Tibial artery (tissue), 4 donors: ENCODE measurements around the gene MAN2B2.

Source experiments
- DNase-seq, 2 donors: peaks; one replicate each; pipeline ENCODE4 v3.0.0-alpha.2; 2019
- H3K27ac ChIP-seq, 2 donors: fragments of 200-600 bp; sonication (generic) in 1 of 2; 1 replicate in 1 of 2; 2 replicates in 1 of 2; pipeline ENCODE4 v1.5.1; 2018 to 2019; ENCODE audit warnings: mild to moderate bottlenecking in 1 of 2
- H3K27me3 ChIP-seq, 2 donors: fragments of 200-600 bp; sonication (generic) in 1 of 2; one replicate each; pipeline versions ENCODE4 v1.5.1 to v1.6.0; 2016 to 2019
- H3K36me3 ChIP-seq, 3 donors: fragments of 200-600 bp; sonication (generic) in 2 of 3; one replicate each; pipeline ENCODE4 v1.5.1; 2016 to 2019; ENCODE audit warnings: mild to moderate bottlenecking in 2 of 3
- H3K4me1 ChIP-seq, 4 donors: fragments of 200-600 bp; sonication (generic) in 2 of 4; 1 replicate in 3 of 4; 2 replicates in 1 of 4; pipeline ENCODE4 v1.5.1; 2016 to 2019
- H3K4me3 ChIP-seq, 2 donors: fragments of 200-600 bp; sonication (generic) in 1 of 2; 1 replicate in 1 of 2; 2 replicates in 1 of 2; pipeline ENCODE4 v1.5.1; 2018 to 2019; ENCODE audit warnings: mild to moderate bottlenecking in 2 of 2
- H3K9me3 ChIP-seq, 3 donors: fragments of 200-600 bp; sonication (generic) in 1 of 3; one replicate each; pipeline ENCODE4 v1.5.1; 2016 to 2019
- CTCF ChIP-seq, 2 experiments: fragments of 200-600 bp in 1 of 2; fragments of 450-650 bp in 1 of 2; IDR thresholded peaks; one replicate each; pipeline ENCODE4 v1.5.1; 2017 to 2019; ENCODE audit warnings: antibody characterized with exemption in 2 of 2, mild to moderate bottlenecking in 1 of 2, moderate library complexity in 1 of 2
- intact Hi-C: fragments of 100-400 bp; cut with DNase I; formaldehyde crosslinking; loops from one replicate; pipeline ENCODE4 v1.15.0; 2023; ENCODE audit warnings: low total_unique reads

The MAN2B2 gene

GRCh38 chr4:6574747-6575502 lies at the start of gene MAN2B2:
MAN2B2 (plus strand) TSS chr4:6575189; CDS start chr4:6575211, 22 bp downstream.
- Histone ChIP-seq H3K27ac (peak within 1 kb of the TSS; percentile 79 to 81), H3K27me3 (no peaks in the 10 kb centered on the region), H3K4me1 (peaks cover 0 to 29% (median 14%) of the 10 kb centered on the region in 4 donors), H3K36me3 (peaks cover 13 to 26% (median 14%) of the 10 kb centered on the region in 3 donors), H3K9me3 (no peaks in the 10 kb centered on the region), H3K4me3 (peak within 1 kb of the TSS; percentile 80 to 81)
- peak; percentile 86 to 94 for DNase-seq
- intact Hi-C loops = loop anchor here (10.0 kb wide), 3 partner anchors 100 to 310 kb away; partner anchors contain the start of gene WFS1
- TF ChIP-seq CTCF (IDR thresholded peaks at IDR 0.05) = no peak

- intact Hi-C loops = no loop called here
- Histone ChIP-seq H3K27me3 (peaks cover 0 to 27% of the 10 kb centered on the region in 2 donors), H3K9me3 (no peaks in the 10 kb centered on the region), H3K4me1 (no peaks in the 10 kb centered on the region), H3K4me3 (no peak overlapping the region), H3K27ac (no peak overlapping the region), H3K36me3 (no peaks in the 10 kb centered on the region)
- TF ChIP-seq CTCF (IDR thresholded peaks at IDR 0.05) = no peak
- no peak for DNase-seq
Measured at GRCh38 chr4:6525474-6525873, 49.5 kb upstream of the MAN2B2 start.

- Histone ChIP-seq H3K9me3 (no peaks in the 10 kb centered on the region), H3K4me3 (no peak overlapping the region), H3K4me1 (no peaks in the 10 kb centered on the region), H3K36me3 (no peaks in the 10 kb centered on the region), H3K27me3 (peaks cover 0 to 29% of the 10 kb centered on the region in 2 donors), H3K27ac (no peak overlapping the region)
- DNase-seq = no peak
- TF ChIP-seq CTCF (IDR thresholded peaks at IDR 0.05) = no peak
- intact Hi-C loops = no loop called here
Measured at GRCh38 chr4:6526156-6526555, 48.8 kb upstream of the MAN2B2 start.

- Histone ChIP-seq H3K36me3 (no peaks in the 10 kb centered on the region), H3K27me3 (peaks cover 0 to 27% of the 10 kb centered on the region in 2 donors), H3K9me3 (no peaks in the 10 kb centered on the region), H3K4me3 (no peak overlapping the region), H3K4me1 (no peaks in the 10 kb centered on the region), H3K27ac (no peak overlapping the region)
- TF ChIP-seq CTCF (IDR thresholded peaks at IDR 0.05) = no peak
- no peak for DNase-seq
- intact Hi-C loops = no loop called here
Measured at GRCh38 chr4:6526671-6527091, 48.3 kb upstream of the MAN2B2 start.

- no peak for DNase-seq
- H3K4me1 ChIP-seq = no peaks in the 10 kb centered on the region
- peaks cover 0 to 26% of the 10 kb centered on the region in 2 donors for H3K27me3 ChIP-seq
- H3K4me3 ChIP-seq = no peak overlapping the region
- no peaks in the 10 kb centered on the region for H3K36me3 ChIP-seq
- H3K27ac ChIP-seq = no peak overlapping the region
- H3K9me3 ChIP-seq = no peaks in the 10 kb centered on the region
- TF ChIP-seq CTCF (IDR thresholded peaks at IDR 0.05) = no peak
- intact Hi-C loops = no loop called here
Measured at GRCh38 chr4:6527259-6527658, 47.7 kb upstream of the MAN2B2 start.
